ENCODE results near the gene FAM117A.

- TF ChIP-seq POLR2A (IDR thresholded peaks at IDR 0.05) (no peak), CTCF (IDR thresholded peaks at IDR 0.05) (no peak)
These were observed 67.6 kb downstream of the FAM117A start for GRCh38 chr17:49696233-49696761.
